ENCODE results near the gene TMPRSS7.

- TF ChIP-seq POLR2A (IDR thresholded peaks at IDR 0.05), result no peak
- no peak for TF ChIP-seq CTCF (IDR thresholded peaks at IDR 0.05)
These were observed 80.1 kb downstream of the TMPRSS7 start for GRCh38 chr3:112114576-112115160.
